NCI-H1694 treated with DMSO at 0.1 percent for 48 hours (cell line): ENCODE results near the gene FYB1.
"Not testable (repeated sequence)": the region's sequence is repeated elsewhere in the genome, so short reads cannot be mapped to it uniquely, and the experiment has no call there.

Experiments
- DNase-seq: peaks from one replicate; lab custom pipeline; 2025; lab: John Stamatoyannopoulos, UW

Gene FYB1

GRCh38 chr5:39226100-39226451 is 6.7 kb upstream of the FYB1 start:
- no peak for DNase-seq

GRCh38 chr5:39225405-39226099 is 6.2 kb upstream of the FYB1 start:
- no peak for DNase-seq

GRCh38 chr5:39224196-39224761 is 4.9 kb upstream of the FYB1 start:
- DNase-seq = no peak

- DNase-seq = no peak
Observed at GRCh38 chr5:39223565-39224156, 4.3 kb upstream of the FYB1 start.

- DNase-seq = not testable (repeated sequence)
Observed at GRCh38 chr5:39221671-39222070, 2.3 kb upstream of the FYB1 start.

GRCh38 chr5:39220280-39221030 is 1.1 kb upstream of the FYB1 start:
- DNase-seq = no peak

GRCh38 chr5:39218482-39219402 is 621 bp downstream of the FYB1 start:
- no peak for DNase-seq

GRCh38 chr5:39217365-39218281 is 1.7 kb downstream of the FYB1 start:
- peak; percentile 80 for DNase-seq

- DNase-seq = no peak
Observed at GRCh38 chr5:39216631-39217030, 2.7 kb downstream of the FYB1 start.

GRCh38 chr5:39215857-39216256 is 3.5 kb downstream of the FYB1 start:
- no peak for DNase-seq

- DNase-seq = no peak
Observed at GRCh38 chr5:39214912-39215709, 4.3 kb downstream of the FYB1 start.

- DNase-seq = no peak
Observed at GRCh38 chr5:39213447-39214207, 5.7 kb downstream of the FYB1 start.

GRCh38 chr5:39211773-39212172 is 7.6 kb downstream of the FYB1 start:
- DNase-seq = no peak

GRCh38 chr5:39209924-39210323 is 9.4 kb downstream of the FYB1 start:
- no peak for DNase-seq

- no peak for DNase-seq
Observed at GRCh38 chr5:39208471-39208870, 10.9 kb downstream of the FYB1 start.

GRCh38 chr5:39207345-39208045 is 11.9 kb downstream of the FYB1 start:
- DNase-seq = no peak

- no peak for DNase-seq
Observed at GRCh38 chr5:39206630-39207321, 12.6 kb downstream of the FYB1 start.

- DNase-seq = no peak
Observed at GRCh38 chr5:39205550-39205949, 13.8 kb downstream of the FYB1 start.
